ENCODE measurements around the gene SYNDIG1L.

SYNDIG1L gene

GRCh38 chr14:74464785-74465184, 38.8 kb upstream of the SYNDIG1L start:
- DNase-seq (ENCODE audit: low read depth in 1 of 2, low spot score in 1 of 2) = no peak
- Histone ChIP-seq H3K27ac (replicated peaks) (no peak overlapping the region), H3K27me3 (ENCODE audit: insufficient read depth, poor library complexity, severe bottlenecking) (no peaks in the 10 kb centered on the region), H3K4me3 (replicated peaks; ENCODE audit: insufficient read depth, low read length) (no peak overlapping the region)
- TF ChIP-seq POLR2AphosphoS5 (IDR thresholded peaks at IDR 0.05; ENCODE audit: low read depth) = no peak
- TF ChIP-seq CTCF (IDR thresholded peaks at IDR 0.05; ENCODE audit: insufficient read depth, low read length) = no peak
- TF ChIP-seq SPI1 (IDR thresholded peaks at IDR 0.05; ENCODE audit: borderline replicate concordance, low read depth) = no peak
- TF ChIP-seq REST (IDR thresholded peaks at IDR 0.05; ENCODE audit: insufficient replicate concordance, low read depth) = no peak
- TF ChIP-seq GABPA (IDR thresholded peaks at IDR 0.05; ENCODE audit: low read depth) = no peak

GRCh38 chr14:74463697-74464096, 37.7 kb upstream of the SYNDIG1L start:
- no peak for DNase-seq (ENCODE audit: low read depth in 1 of 2, low spot score in 1 of 2)

GRCh38 chr14:74462993-74463392, 37.0 kb upstream of the SYNDIG1L start:
- Histone ChIP-seq H3K27me3 (ENCODE audit: insufficient read depth, poor library complexity, severe bottlenecking) (no peaks in the 10 kb centered on the region), H3K27ac (replicated peaks) (no peak overlapping the region), H3K4me3 (replicated peaks; ENCODE audit: insufficient read depth, low read length) (no peak overlapping the region)
- no peak for DNase-seq (ENCODE audit: low read depth in 1 of 2, low spot score in 1 of 2)
- no peak for TF ChIP-seq CTCF (IDR thresholded peaks at IDR 0.05; ENCODE audit: insufficient read depth, low read length)
- no peak for TF ChIP-seq SPI1 (IDR thresholded peaks at IDR 0.05; ENCODE audit: borderline replicate concordance, low read depth)
- TF ChIP-seq GABPA (IDR thresholded peaks at IDR 0.05; ENCODE audit: low read depth) = no peak
- no peak for TF ChIP-seq REST (IDR thresholded peaks at IDR 0.05; ENCODE audit: insufficient replicate concordance, low read depth)
- no peak for TF ChIP-seq POLR2AphosphoS5 (IDR thresholded peaks at IDR 0.05; ENCODE audit: low read depth)

More at GRCh38 chr14:74463697-74464096, 37.7 kb upstream of the SYNDIG1L start:
- Histone ChIP-seq H3K27ac (replicated peaks) (no peak overlapping the region), H3K4me3 (replicated peaks; ENCODE audit: insufficient read depth, low read length) (no peak overlapping the region), H3K27me3 (ENCODE audit: insufficient read depth, poor library complexity, severe bottlenecking) (no peaks in the 10 kb centered on the region)
- no peak for TF ChIP-seq CTCF (IDR thresholded peaks at IDR 0.05; ENCODE audit: insufficient read depth, low read length)
- TF ChIP-seq POLR2AphosphoS5 (IDR thresholded peaks at IDR 0.05; ENCODE audit: low read depth) = no peak
- TF ChIP-seq REST (IDR thresholded peaks at IDR 0.05; ENCODE audit: insufficient replicate concordance, low read depth) = no peak
- TF ChIP-seq GABPA (IDR thresholded peaks at IDR 0.05; ENCODE audit: low read depth) = no peak
- TF ChIP-seq SPI1 (IDR thresholded peaks at IDR 0.05; ENCODE audit: borderline replicate concordance, low read depth) = no peak

All from HL-60 (cell line).